HS-5 (cell line): ENCODE results near the gene ZNF217.
"Not testable (repeated sequence)": the region's sequence is repeated elsewhere in the genome, so short reads cannot be mapped to it uniquely, and the experiment has no call there.

Experiments
- DNase-seq: peaks from one replicate; pipeline ENCODE4 v3.0.0-alpha.2; 2012; ENCODE audit warnings: low read depth

Gene ZNF217

DNA sequence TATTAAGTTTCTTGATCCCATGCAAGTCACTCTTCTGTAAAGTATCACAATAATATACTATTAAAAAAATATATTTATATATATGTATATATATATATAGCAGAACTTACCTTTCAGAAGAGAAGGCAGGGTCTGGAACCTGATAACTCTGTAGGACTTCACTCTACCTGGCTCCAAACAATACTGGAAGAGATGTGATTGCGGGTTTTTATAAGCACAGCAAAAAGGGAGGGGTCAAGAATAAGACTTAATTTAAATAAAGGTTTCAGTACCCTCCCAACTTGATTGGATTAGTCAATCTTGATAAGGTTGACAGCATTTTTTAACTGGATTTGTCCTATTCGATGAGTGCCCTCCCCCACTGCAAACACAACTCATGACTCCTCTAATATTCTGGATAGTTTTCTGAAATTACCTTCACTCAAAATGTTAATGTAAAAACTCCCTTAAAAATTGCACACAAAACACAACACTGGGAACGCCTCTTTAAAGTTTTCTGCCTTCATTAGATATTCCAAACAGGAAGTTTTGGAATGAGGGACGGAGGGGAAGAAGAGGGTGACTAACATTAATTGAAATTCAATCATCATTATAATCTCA, 4.0 kb upstream of the ZNF217 start:
- no peak for DNase-seq

DNA sequence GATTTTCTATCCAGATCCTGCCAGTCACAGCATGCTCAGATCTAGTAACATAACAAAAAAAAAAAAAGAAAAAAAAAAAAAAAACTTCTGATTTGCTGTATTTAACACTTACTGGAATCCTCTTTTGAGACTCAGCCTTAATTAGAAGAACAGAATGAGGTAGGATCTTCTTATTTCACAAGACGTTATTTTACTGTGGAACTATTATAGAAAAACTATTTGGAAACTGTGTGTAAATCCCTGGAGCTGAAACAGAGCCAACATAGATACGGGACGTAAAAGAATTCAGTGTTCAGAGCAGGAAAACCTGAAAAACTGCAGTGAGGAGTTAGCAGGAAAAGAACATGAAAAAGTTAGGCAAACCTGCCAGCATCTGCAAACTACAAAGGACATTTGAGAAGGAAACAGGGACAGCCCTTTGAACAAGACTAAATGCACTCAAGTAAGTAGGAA, 3.4 kb upstream of the ZNF217 start:
- DNase-seq = no peak

- not testable (repeated sequence) for DNase-seq
Measured at GRCh38 chr20:53596189-53597001, 2.8 kb upstream of the ZNF217 start.

- not testable (repeated sequence) for DNase-seq
Measured at GRCh38 chr20:53595742-53596141, 2.1 kb upstream of the ZNF217 start.

- DNase-seq = peak; percentile 82
Measured at GRCh38 chr20:53595018-53595378, 1.4 kb upstream of the ZNF217 start.

GRCh38 chr20:53594068-53595017, 704 bp upstream of the ZNF217 start:
- peak; percentile 96 for DNase-seq

GRCh38 chr20:53592992-53593465, 610 bp downstream of the ZNF217 start:
- peak; percentile 77 for DNase-seq

DNA sequence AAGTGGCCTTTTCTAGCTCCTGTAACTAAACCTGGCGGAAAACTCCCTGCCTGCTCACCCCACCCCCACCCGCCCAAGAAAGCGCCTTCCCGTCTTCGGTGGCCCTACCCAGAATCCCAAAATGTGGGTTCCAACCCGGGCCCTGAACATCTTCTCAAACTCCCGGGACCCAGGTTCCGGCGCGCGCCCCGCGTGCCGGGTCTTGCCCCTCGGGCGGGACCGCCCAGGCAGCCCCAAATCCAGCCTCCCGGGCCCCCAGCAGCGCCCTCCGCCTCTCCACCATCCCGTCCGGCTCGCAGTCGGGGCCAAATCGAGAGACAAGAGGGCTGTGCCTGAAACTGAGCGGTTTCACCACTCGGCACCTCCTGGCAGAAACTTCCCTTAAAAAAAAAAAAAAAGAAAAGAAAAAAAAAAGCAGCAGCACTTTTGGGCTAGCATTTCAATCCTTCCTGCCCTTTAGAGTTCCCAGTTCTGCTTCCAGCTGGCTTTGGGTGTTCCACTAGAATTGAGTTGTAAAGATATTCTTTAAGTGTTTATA, 1.1 kb downstream of the ZNF217 start:
- peak; percentile 89 for DNase-seq

DNA sequence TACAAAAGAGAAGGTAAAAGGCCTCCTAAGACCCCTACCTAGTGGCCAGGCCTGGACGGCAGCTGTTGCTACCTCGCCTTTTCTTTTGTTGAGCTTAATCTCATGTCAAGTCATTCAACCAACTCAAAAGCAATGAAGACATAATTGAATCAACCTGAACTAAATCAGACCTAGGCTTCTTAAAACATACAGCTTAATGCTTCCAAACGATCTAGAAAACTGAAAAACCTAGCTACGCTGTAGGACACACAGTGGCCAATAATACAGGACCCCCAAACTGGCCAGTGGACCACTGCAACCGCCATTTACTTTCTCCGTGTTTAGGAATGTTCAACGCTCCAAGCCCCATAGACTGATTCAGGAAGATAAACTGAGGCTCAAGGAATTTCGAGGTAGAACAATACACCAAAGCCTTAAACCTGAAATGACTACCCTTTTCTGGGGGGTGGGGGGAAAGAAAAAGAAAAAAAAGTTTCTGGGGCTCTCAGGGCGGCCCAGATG, 1.6 kb downstream of the ZNF217 start:
- DNase-seq = peak; percentile 83

DNA sequence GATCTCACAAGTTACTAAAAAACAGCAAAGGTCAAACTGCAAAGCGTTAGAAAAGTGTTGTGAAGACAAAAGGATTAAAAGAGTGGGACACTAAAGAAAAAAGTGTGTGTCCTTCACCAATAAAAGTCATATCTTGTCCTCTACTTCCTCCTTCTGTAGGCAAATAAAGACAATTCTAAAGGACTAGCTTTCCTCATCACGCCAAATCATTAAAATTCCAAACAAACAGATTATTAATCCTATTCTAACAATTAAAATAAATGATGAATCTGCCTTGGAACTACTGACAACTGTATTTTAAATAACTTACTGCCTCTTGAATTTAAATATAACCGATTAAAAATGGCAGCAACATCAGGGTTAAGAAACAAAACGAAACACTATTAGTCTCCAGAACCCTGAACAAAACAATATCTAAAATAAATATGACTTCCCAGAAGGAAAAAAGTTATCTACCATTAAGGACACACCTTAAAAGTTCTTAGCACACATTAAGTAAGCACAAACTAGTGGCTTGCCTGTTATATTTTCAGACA, 2.4 kb downstream of the ZNF217 start:
- peak; percentile 85 for DNase-seq

- not testable (repeated sequence) for DNase-seq
Measured at GRCh38 chr20:53590608-53591007, 3.0 kb downstream of the ZNF217 start.

DNA sequence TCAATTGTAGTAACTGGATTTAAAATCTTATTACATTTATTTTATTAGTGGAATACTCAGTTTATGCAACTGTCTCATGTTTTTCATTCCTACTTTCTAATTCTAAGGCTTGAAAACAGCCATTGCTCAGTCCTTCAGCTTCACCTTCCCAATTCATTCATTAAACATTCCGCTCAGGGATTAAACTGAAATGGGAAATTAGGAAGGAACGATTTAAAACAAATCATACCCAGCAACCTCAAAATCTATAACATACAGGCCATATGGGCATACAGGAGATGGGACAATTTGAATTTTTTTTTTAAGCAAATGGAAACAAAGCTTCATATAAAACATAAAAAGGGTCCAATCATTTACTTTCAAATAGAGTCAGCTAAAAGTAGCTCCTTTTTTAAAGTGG, 3.5 kb downstream of the ZNF217 start:
- not testable (repeated sequence) for DNase-seq

DNA sequence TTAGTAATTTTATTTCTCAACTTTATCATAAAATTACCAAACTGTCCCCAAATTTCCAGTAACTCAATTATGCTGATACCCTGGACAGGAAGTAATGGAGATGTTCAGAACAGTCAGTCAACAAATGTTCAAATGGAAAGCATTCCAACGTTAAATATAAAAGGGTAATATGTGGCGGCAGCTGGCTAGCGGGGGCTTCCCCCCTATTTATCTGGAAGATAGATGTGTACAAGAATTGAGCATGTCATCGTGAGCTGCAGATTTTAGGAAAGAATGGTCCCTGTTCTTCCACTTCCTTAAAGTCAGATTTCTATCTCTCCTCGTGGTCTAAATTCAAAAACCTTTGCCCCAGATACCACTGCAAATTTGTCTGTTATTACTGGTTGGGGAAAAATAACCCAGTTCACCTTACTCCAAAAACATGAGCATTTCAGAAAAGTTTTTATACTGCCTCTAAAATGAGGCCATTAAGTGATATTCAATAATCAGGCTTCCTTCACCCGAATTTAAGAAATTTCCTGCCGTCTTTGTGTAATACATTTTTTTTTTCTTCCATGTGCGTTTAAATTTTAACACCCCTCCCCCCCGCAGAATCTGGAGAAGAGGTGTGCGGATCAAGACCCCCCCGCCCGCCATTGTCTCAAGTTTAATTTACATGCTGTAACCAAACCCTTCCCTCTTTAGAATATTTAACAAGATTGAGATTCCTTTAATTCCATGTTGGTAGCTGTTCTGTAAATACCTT, 4.1 kb downstream of the ZNF217 start:
- DNase-seq = peak; percentile 61

GRCh38 chr20:53587157-53587703, 6.4 kb downstream of the ZNF217 start:
- DNase-seq = not testable (repeated sequence)

DNA sequence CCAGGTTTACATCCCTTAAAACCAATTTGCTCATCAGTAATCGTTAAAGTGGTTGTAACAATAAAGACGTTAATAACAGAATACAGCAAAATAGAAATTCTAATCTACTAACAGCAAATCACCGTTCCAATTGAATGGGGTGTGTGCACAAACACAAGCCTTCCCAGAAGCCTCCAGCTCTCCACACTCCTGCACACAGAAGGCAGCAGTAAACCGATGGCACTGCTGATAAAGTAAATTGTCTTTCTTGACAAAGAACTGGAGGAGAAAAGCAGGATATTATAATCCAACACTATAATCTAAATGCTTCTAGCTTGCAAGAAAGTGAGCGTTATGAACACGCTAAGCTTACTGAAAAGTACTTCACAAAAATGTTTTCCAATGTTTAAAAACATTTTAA, 7.0 kb downstream of the ZNF217 start:
- no peak for DNase-seq

- DNase-seq = not testable (repeated sequence)
Measured at GRCh38 chr20:53585910-53586309, 7.7 kb downstream of the ZNF217 start.

DNA sequence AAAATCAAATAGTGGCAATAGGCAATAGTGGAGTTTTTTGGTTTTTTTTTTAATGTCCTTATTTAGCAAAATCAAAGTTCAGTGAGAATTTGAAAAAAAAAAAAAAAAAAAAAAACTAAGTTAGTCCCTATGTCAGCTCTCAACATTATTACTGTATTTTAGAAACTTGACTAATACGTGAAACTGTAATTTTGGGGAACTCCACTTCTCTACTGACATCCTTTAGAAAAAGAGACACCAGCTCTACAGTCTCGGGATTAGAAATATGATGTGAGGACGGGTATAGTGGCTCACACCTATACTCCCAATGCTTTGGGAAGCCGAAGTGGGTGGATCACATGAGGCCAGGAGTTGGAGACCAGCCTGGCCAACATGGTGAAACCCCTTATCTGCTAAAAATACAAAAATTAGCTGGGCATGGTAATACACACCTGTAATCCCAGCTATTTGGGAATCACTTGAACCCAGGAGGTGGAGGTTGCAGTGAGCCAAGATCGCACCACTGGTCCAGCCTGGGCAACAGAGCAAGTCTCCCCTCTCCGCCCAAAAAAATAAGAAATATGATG, 8.6 kb downstream of the ZNF217 start:
- not testable (repeated sequence) for DNase-seq

GRCh38 chr20:53584550-53584913, 9.1 kb downstream of the ZNF217 start:
- DNase-seq = not testable (repeated sequence)

- DNase-seq = not testable (repeated sequence)
Measured at GRCh38 chr20:53583660-53584549, 9.7 kb downstream of the ZNF217 start.
